Measurements from ENCODE around the gene IPO11.

GRCh38 chr5:62374090-62374489 lies 38.5 kb upstream of the IPO11 start:
- TF ChIP-seq CTCF (IDR thresholded peaks at IDR 0.05) (no peak), POLR2A (IDR thresholded peaks at IDR 0.05) (no peak)

Measured in thyroid gland (tissue), 4 donors.